NT2/D1 (cell line): Measurements from ENCODE around the gene SDC4.

Experiments used
- SUZ12 ChIP-seq: IDR thresholded peaks from 2 replicates; pipeline ENCODE4 v1.6.1; 2011; ENCODE audit not compliant: insufficient read length, insufficient read depth; ENCODE audit errors: extremely low read depth
- ZNF274 ChIP-seq: IDR thresholded peaks from 2 replicates; pipeline ENCODE4 v1.6.1; 2011; ENCODE audit warnings: mild to moderate bottlenecking, low read depth, low read length

DNA sequence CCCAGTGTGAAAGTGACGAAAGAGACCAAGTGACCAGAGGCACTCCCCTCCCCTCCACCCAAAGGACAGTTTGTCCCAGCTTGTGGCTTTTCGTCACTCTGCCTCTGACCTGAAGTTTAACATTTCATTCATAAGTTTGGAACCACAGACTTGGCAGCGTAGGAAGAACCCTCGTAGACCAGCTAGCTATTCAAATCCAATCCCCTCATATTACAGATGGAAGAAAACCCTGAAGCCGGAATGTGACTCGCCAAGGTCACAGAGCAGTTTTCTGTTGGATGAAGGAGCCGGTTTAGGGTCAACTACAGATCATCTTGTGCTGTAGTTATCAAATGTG lies 10.8 kb upstream of the SDC4 start:
- TF ChIP-seq ZNF274 (no peak), SUZ12 (no peak)
